ENCODE measurements around the gene LYAR.

LYAR gene, protein sequence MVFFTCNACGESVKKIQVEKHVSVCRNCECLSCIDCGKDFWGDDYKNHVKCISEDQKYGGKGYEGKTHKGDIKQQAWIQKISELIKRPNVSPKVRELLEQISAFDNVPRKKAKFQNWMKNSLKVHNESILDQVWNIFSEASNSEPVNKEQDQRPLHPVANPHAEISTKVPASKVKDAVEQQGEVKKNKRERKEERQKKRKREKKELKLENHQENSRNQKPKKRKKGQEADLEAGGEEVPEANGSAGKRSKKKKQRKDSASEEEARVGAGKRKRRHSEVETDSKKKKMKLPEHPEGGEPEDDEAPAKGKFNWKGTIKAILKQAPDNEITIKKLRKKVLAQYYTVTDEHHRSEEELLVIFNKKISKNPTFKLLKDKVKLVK

DNA sequence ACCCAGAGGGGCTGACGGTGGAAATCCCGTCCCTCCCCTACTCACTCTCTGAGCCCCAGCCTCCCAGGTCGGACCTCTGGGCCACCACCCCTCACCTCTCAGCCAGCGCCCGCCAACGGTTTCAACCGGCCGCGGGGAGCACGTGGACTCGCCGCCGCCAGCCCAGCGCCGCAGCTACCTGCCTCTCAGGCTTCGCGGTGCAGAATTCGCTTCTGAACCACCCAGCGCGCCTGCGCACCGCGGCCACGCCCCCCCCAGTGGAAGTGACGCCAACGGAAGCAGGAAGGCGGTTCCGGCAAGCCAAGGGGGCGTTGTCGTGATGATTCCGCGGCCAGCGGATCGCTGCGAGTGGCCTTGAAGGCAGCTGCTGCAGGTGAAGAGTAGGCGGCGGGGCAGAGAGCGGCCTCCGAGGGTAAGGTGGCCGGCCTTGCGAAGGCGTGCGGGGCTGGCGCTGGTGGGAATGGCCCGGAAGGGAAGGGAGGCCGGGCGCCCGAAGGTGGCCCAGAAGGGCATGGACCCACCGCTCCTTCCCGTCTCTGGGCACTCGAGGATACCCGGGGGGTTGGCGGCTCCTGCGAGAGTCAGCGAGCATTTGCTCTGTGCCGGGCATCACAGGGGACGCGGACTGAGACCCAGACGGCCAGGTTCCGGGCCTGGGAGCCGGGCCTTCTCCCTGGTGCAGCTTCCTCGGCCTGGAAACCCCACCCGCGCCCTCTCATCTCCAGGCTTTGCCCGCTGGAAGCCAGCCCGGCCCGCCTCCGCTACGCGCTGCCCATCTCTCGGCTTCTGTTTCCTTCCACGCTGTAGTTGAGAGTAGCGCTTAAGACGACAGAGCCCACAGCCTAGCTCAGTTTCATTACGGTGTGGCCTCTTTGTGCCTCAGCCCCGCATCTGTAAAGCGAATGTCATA is at the start of gene LYAR, which contains the start of gene ZBTB49:
Gene LYAR, minus strand, starts transcription at position 214 of the 910 bp plus-strand sequence. CDS start 6,412 bp downstream, outside the sequence.
Gene ZBTB49, plus strand, starts transcription at position 311 of the 910 bp plus-strand sequence. CDS start 9,695 bp downstream, outside the sequence.
- peak; percentile 89 to 93 for DNase-seq (ENCODE audit: low read depth in 2 of 2)

DNA sequence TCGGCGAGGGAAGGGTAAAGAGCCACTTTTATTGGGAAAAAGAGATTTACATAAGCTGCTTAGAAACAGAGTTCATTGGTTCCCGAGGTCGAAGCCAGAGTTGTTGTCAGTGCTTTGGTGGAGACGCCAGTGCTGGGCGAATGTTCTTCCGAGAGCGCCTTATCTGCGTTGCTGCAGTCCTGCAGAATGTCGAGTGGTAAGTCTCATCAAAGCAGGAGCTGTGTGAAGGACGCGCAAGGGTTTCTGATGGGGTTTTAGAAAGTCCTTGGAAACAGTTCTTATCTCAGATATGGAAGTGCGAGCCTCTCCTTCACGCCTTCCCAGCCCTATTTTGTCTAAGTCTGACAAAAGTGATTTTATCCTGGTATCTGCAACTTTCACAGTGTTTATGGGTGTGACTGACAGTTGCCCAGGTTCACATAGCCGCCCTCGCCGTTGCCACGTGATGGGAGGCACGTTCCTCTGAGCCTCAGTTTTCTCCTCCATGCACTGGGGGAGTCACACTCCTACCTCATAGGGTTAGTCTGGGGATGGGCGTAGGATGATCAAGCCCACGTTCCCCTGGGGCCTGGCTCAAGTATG is 49.6 kb upstream of the LYAR start:
- no peak for DNase-seq (ENCODE audit: low read depth in 2 of 2)

DNA sequence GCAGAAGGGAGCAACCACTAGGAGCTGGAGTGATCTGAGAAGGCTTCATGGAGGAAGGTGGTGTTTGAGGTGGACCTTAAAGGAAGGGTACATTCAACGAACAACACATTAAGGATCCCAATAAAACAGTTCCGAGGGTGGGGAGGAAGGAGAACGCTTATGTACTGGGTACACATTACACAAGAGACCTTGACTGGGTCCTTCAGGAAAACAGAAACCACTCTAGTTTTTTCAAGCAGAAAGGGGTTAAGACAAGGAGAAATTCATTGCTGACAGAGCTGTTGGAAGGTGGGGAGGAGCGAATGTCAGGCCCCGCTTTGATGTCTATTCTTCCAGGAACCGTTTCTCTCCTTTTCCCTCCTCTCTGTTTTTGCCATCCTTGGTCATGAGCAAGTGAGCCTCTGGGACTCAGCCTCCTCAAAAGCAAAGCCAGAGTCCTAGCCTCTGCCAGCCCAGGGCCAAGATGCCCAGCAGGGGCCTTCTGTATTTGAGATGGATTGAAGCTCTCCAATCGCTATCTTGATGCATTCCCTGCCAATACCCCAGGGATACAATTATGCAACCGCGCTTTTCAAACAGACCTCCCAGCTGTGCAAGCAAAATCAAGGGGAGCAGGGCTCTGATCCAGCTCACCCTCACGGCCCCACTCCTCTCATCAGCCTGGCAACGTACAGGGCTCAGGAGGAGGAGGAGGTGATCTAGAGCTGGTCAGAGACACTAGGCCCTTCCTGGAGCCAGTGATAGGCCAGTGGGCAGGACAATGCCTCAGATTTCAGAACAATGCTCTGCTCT is 48.5 kb upstream of the LYAR start:
- DNase-seq (ENCODE audit: low read depth in 2 of 2): no peak

DNA sequence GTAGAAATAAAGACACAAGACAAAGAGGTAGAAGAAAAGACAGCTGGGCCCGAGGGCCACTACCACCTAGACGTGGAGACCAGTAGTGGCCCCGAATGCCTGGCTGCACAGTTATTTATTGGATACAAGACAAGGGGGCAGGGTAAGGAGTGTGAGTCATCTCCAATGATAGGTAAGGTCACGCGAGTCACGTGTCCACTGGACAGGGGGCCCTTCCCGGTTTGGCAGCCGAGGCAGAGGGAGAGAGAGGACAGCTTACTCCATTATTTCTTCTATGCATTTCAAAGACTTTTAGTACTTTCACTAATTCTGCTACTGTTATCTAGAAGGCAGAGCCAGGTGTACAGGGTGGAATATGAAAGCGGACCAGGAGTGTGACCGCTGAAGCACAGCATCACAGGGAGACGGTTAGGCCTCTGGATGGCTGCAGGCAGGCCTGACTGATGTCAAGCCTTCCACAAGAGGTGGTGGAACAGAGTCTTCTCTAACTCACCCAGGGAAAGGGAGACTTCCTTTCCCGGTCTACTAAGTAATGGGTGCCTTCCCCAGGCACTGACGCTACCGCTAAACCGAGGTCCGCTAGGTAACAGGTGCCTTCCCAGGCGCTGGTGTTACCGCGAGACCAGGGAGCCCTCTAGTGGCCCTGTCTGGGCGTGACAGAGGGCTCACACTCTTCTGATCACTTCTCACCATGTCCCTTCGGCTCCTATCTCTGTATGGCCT is 45.0 kb upstream of the LYAR start:
- peak; percentile 36 to 55 for DNase-seq (ENCODE audit: low read depth in 2 of 2)

DNA sequence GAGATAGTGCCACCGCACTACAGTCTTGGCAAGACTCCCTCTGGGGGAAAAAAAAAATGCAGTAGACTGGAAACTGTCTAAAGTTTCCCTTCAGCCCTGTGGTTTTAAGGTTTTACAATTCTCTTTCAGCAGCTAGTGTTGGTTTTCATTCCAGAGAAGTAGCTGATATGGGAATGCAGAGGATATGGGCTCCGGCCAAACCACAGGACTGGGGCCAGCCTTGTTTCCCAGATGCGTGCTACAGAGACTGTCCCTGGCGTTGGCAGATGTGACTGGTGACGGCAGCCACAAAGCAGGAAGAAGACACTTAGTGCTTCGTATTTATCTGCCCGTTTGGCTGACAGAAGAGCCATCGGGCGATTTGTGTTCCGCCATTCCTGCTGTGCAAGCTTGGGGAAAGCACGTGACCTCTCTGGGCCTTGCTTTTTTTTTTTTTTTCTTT is 43.3 kb upstream of the LYAR start:
- DNase-seq (ENCODE audit: low read depth in 2 of 2): no peak

DNA sequence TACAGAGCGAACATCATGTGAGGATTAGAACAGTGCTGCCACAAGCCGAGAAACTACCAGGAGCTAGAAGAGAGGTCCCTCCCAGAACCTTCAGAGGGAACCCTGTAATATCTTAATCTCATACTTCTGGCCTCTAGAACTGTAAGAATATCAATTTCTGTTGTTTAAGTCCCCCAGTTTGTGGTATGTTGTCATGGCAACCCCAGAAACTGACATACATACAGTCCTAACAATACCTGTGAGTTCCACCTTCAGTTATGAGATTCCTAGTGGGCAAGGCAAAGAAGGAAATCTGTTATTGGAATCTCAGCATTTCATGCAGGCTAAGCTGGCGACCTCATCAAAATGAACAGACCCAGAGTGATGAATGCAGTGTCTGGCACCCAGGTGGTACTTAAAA is 42.6 kb upstream of the LYAR start:
- DNase-seq (ENCODE audit: low read depth in 2 of 2): no peak

DNA sequence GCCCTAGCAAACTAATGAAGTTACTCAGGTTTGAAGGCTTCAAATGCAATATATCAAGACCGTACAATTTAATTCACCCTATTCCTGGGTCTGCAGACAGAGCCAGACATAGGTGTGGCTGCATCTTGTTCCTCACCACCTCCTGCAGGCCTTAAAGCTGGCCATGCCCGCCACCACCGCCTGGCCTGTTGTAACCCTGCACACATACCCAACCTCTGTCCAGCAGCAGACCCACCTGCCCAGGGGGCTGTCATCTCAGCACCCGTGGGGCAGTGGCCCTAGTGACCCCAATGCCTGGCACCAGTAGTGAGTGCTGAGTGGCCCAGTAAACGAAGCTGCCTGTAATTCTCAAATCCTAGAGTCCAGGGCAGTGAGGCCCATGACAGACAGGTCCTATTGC is 40.8 kb upstream of the LYAR start:
- no peak for DNase-seq (ENCODE audit: low read depth in 2 of 2)

DNA sequence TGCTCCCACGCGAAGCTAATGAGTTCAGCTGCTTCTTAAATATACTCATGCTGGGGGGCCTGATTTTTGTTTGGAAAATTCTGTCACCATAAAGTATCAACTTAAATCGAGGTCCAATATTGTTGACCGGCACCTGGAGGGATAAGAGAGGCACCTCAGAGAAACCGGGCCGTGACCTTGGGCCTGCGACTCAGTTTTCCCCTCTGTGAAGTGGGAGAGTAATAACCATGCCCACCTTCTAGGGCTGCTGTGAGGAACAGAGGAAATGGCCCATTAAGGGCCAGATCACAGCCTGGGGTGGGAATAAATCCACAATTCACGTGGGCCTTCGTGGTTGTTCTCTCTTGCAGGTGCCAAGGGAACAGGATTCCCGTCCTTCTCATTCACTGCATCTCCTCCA is 39.5 kb upstream of the LYAR start:
- no peak for DNase-seq (ENCODE audit: low read depth in 2 of 2)

DNA sequence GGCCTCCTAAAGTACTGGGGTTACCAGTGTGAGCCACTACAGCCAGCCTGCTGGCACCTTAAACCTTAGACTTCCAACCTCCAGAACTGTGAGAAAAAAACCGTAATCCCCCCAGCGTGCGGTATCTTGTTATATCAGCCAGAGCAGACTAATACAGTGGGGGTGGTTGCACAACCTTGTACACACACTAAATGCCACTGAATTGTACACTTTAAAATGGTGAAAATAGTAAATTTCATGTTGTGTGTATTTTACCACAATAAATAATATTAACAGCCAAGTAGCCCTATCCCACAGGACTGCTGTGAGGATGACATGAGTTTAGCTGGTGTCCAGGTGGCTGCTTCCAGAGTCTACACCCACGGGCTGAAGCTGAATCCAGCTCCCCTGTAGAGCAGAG is 38.9 kb upstream of the LYAR start:
- DNase-seq (ENCODE audit: low read depth in 2 of 2): no peak

DNA sequence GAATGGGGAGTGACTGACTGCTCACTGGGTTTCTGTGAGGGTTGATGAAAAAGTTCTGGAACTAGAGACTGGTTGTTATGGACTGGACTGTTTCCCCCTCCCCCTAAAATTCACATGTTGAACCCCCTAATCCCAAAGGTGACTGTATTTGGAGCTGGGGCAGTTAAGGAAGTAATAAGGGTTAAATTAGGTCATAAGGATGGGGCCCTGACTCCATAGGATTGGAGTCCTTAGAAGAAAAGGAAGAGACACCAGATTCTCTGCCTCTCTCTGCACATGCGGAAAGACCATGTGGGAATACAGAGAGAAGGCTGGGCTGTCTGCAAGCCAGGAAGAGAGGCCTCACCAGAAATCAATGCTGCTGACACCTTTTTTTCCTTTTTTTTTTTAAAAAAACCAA is 38.3 kb upstream of the LYAR start:
- DNase-seq (ENCODE audit: low read depth in 2 of 2): no peak

DNA sequence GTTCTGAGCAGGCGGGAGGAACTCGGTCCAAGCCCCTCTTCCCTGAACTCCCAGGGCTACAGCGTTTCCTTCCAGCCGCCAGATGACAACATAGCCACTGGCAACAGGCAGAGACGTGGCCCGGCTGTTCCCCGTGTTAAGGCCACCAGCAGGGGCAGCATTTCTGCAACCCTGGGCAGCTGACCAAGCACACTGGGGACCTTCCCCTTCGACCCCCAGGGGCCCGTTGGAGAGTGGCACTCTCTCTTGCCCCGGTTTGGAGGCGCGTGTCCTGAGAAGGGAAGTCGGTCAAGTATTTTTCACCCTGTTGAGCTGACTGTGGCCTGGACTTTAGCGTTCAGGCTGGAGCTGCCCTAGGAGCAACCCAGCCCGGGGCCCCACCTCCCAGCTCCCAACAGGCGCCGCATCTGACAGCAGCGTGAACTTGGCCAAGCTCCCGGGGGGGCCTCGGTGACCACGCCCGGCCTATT is 37.7 kb upstream of the LYAR start:
- DNase-seq (ENCODE audit: low read depth in 2 of 2): no peak

DNA sequence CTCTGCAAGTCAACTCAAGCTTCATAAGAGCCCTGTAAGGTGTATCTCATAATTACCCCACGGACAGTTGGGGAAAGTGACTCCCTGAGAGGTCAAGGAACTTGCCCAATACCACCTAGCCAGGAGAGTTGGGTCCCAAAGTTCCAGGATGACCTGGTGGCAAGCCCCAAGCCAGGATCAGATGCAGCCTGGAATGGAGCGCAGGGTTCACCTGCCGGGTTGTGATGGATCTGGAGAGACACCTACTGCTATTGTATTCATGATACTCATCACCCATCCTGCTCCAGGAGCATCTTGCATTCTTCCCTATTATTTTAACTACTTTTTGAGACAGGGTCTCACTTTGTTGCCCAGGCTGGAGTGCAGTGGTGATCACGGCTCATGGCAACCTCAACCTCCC is 36.2 kb upstream of the LYAR start:
- DNase-seq (ENCODE audit: low read depth in 2 of 2): no peak

DNA sequence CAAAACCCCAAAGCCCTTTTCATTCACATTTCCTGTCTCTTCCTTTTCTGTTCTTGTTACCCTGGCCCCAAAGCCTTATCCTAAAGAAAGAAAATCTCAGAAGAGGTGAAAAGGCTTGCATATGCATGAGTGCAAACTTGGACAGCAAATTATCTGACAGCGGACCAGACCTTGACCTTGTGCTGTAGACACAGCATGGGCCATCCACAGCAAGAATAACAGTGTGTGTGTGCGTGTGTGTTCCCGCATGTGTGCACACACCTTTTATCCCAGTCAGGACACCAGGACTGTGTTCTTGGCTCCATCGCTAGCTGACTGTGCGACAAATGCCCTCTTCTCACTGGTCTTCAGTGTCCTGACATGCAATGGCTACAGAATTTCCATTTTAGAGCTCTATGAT is 35.4 kb upstream of the LYAR start:
- no peak for DNase-seq (ENCODE audit: low read depth in 2 of 2)

DNA sequence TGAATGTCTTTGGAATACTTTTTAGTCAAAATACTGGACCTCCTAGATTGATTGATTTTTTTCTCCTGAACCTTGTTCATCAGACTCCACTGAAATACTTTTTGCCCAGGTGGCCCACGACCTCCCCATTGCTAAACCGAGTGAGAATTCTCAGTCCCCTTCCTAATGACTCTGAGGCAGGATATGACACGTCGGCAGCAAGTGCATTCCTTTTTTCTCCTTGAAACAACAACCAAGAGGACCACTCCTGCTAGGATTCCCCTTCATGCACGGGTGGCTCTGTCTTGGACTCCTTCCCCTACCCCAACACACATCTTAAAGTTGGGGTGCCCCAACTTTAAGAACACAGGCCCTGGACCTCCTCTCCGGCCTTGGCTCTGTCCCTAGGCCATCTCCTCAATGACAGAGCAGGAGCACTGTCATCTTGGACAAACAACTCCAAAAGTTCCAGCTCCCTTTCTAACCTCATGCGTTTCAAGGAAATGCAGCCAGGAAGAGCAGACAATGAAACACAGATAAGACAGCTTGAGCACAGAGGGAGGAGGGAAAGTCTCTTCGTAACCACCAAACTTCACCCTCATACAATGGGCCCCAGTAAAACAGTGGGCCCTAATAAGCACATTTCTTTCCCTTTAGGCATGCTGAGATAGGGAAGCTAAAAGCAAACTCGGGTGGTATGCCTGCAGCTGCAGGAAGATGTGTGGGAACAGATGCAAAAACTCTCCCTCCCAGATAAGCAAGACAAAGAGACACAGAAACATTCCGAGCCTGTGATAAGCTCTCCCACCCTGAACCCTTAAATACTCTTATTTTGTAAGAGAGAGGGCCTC is 34.0 kb upstream of the LYAR start:
- no peak for DNase-seq (ENCODE audit: low read depth in 2 of 2)

DNA sequence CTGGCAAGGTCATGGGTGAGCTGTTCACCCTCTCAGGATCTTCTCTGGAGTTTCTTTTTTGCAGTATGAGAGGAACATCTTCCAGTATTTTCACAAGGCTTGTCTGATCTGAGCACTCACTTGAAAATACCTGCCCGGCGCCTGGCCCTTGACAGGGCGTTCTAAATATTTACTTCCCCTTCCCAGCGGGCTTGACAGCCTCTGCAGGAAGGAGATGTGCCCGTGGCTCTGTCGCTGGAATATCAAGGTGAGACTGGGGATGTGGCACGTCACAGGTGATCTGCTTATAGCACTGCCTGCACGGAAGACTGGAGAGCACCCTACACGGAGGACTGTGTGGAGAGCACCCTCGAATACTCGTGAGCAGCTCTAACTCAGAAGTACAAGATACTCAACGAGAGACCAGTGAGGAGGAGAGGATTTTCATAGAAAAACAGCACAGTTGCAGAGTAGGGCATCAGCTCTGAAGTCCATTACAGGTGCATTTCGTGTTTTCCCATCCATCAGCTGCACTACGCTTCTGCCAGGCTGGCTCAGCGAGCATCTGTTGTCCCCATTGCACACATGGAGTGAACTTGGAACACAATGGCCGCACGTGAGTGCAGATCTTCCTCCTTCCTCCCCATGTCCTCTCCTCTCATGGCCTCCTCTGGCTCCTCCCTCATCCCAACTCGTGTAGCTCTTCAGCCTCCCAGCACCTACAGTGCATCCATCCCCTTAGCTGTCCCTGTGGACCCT is 32.2 kb upstream of the LYAR start:
- no peak for DNase-seq (ENCODE audit: low read depth in 2 of 2)

DNA sequence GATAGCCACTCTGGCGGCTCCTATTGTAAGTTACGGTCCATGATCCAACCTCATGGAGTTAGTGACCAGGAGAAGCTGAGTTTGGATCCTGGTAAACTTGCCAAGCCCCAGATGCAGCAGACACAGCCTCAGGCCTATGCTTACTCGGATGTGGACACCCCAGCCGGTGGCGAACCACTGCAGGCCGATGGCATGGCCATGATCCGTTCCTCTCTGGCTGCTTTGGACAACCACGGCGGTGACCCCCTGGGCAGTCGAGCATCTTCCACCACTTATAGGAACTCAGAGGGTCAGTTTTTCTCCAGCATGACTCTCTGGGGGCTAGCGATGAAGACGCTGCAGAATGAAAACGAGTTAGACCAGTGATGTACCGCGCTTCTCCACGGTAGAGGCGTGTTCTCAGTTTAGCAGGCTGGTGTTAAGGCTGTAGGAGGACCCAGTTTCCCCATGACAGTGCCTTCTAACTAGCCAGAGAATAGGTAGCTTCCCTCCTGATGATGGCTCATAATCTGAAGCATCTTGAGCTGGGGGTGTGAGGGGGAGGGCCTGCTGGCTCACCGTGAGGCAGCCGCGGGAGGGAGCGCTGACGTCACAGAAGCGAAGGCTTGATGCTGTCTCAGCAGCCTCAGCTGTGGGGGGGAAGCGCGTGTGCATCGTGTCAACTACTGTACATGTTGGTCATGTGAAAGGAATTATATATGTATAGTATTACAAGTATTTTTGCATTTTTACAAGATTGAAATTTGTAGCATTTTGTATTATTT is 31.2 kb upstream of the LYAR start:
- no peak for DNase-seq (ENCODE audit: low read depth in 2 of 2)

DNA sequence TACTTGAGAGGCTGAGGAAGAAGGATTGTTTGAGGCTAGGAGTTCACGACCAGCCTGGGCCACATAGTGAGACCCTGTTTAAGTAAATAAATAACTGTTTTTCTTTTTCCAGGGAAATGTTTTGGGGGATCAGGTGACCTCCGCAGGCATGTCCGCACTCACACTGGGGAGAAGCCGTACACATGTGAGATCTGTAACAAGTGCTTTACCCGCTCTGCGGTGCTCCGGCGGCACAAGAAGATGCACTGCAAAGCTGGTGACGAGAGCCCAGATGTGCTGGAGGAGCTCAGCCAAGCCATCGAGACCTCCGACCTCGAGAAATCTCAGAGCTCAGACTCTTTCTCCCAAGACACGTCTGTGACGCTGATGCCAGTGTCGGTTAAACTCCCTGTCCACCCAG is 30.6 kb upstream of the LYAR start:
- DNase-seq (ENCODE audit: low read depth in 2 of 2): no peak

DNA sequence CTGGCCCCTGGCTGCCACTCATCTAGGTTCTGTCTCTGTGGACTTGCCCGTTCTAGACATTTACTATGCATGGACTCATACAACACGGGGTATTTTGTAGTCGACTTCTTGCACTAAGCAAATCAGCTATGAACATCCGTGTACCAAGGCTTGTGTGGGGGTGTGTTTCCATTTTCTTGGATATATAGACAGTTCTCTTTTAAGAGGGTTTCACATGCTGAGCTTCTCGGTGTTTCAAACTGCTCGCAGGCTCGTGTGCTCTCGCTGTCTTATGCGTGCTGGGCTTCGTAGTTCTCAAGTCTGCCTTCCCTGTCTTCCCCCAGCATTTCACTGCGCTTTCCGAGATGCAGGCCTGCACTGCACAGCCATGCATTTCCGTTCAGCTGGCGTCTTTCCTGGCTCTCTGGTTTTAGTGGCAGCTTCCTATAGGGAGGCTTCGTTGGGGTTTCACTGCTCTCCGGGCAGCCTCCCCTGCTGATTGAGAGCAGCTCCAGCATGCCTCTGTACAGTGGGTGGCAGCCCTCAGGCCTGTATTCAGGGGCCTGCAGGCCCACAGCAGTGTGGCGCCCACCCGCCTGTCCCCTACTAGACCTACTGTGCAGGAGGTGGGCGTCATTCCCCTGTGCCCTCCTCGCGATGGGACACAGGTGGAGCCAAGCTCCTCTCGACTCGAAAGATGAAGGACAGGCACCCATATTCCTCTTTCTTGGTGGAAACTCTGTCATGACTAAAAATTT is 27.7 kb upstream of the LYAR start:
- DNase-seq (ENCODE audit: low read depth in 2 of 2): no peak
